Mucosa of descending colon (tissue), 3 donors: ENCODE results near the gene RNASE1. TPM values are rescaled to one million over a fixed set of nuclear protein-coding genes. Genes with fewer than 3 reads are reported as not detected.

Source experiments
- ATAC-seq: fragments of 200-7000 bp; cut with Tn5 transposase; one replicate; pipeline ENCODE4 v1.9.1; 2020; ENCODE audit warnings: mild to moderate bottlenecking, moderate library complexity
- DNase-seq, 3 donors: peaks; one replicate each; pipeline ENCODE4 v3.0.0-alpha.2; 2020
- H3K36me3 ChIP-seq: fragments of 200-600 bp; one replicate; pipeline ENCODE4 v1.8.0; 2021; ENCODE audit warnings: low read depth, mild to moderate bottlenecking
- H3K4me1 ChIP-seq: fragments of 200-600 bp; one replicate; pipeline ENCODE4 v1.8.0; 2021; ENCODE audit warnings: low read depth, mild to moderate bottlenecking
- H3K4me3 ChIP-seq: fragments of 200-600 bp; one replicate; pipeline ENCODE4 v1.8.0; 2021; ENCODE audit warnings: mild to moderate bottlenecking
- H3K9me3 ChIP-seq: fragments of 200-600 bp; one replicate; pipeline ENCODE4 v1.8.0; 2021; ENCODE audit warnings: mild to moderate bottlenecking
- intact Hi-C, 2 donors: fragments of 100-400 bp; cut with DNase I in 1 of 2; cut with micrococcal nuclease in 1 of 2; formaldehyde crosslinking; loops; one replicate each; pipeline versions ENCODE4 v1.11.0 to v1.11.1; 2022; cut with DNase I, micrococcal nuclease
- long read RNA-seq, 2 donors: library from polyadenylated mRNA; unstranded; transcript quantifications; one replicate each; pipeline ENCODE4 v2.0.0, GENCODE V29; 2019 to 2021
- total RNA-seq, 3 donors: library from RNA; stranded (reverse); fragmentation: NEBNext Ultra II Directional in 2 of 3; extraction: Animal tissue kit (Norgen Biotek cat#: 25700) in 2 of 3; gene quantifications; one replicate each; pipeline versions ENCODE4 v1.2.1 to v1.2.4, GENCODE V29; 2021 to 2023
- TF ChIP-seq, protein P1 (sequence below): fragments of 200-600 bp; IDR thresholded peaks from one replicate; pipeline ENCODE4 v1.8.0; 2022; ENCODE audit warnings: antibody characterized with exemption, mild to moderate bottlenecking
- donor health status: DM: no; HTN: no; CAD: no; lungs with moderate emphysema.
- donor health status: DM: no; HTN: no; CAD: no.
- donor health status: DM: no; HTN: yes; CAD: no.

The RNASE1 gene
- 100 to 1,000 TPM; 105 to 275 (median 203) TPM for total RNA-seq
- long read RNA-seq, donor 1, transcript RNASE1-202 (2 exons, 1,348 nt) = major isoform, 104 of 233 reads
- long read RNA-seq, donor 1, transcript RNASE1-201 (3 exons, 878 nt) = minor isoform, 16 of 233 reads
- long read RNA-seq, donor 1, transcript RNASE1-203 (3 exons, 769 nt) = minor isoform, 15 of 233 reads
- long read RNA-seq, donor 1, partial matches to known transcripts = 0 of 233 reads
- long read RNA-seq, donor 1, other reads (novel, unspliced or antisense) = 98 of 233 reads
- long read RNA-seq, donor 2, transcript RNASE1-203 (3 exons, 769 nt) = minor isoform, 9 of 164 reads
- long read RNA-seq, donor 2, transcript RNASE1-202 (2 exons, 1,348 nt) = major isoform, 142 of 164 reads
- long read RNA-seq, donor 2, transcript RNASE1-201 (3 exons, 878 nt) = minor isoform, 7 of 164 reads
- long read RNA-seq, donor 2, partial matches to known transcripts = 6 of 164 reads
- long read RNA-seq, donor 2, other reads (novel, unspliced or antisense) = 0 of 164 reads

DNA sequence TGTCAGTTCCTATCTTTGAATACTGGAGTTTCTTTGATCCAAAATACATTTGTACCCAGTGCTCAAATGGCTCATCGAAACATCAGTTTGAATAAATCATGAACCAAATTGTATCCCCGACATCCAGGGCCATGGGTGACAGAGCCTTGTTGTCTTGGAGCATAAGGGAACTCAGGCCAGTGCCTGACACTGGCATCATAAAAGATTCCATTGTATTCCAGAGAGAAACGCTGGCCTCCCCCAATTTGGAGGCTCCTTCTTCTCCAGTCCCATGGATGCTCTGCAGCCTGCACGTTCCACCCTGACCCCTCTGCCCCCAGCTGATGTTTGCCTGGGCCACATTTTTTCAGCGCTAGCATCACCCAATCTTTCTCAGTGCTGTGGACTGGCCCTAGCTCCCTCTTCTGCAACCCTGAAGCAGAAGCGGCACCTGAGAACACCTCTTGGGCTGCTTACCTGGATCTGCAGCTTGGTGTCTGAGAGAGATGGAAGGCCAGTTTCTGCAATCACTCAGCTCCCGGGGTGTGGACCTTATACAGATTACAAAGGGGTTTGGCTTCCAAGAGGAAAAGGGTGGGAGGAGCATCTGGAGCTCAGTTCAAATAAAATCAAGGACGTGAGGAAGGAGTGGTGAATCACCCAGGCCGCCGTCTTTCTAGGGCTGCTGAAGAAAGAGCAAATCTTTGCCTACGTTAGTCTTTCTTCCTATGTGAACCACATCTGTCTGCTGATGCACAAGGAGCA, at the start of gene RNASE1:
RNASE1 (minus strand) TSS at position 504 of the 744 bp plus-strand sequence. CDS start 776 bp downstream, outside the sequence.
- H3K4me3 ChIP-seq = no peak within 1 kb of the TSS
- intact Hi-C loops = no loop called here
- peaks cover 13% of the 10 kb centered on the region for H3K4me1 ChIP-seq
- peak in 2 of 3 donors; percentile 58 to 84 for DNase-seq
- TF ChIP-seq, protein P1, sequence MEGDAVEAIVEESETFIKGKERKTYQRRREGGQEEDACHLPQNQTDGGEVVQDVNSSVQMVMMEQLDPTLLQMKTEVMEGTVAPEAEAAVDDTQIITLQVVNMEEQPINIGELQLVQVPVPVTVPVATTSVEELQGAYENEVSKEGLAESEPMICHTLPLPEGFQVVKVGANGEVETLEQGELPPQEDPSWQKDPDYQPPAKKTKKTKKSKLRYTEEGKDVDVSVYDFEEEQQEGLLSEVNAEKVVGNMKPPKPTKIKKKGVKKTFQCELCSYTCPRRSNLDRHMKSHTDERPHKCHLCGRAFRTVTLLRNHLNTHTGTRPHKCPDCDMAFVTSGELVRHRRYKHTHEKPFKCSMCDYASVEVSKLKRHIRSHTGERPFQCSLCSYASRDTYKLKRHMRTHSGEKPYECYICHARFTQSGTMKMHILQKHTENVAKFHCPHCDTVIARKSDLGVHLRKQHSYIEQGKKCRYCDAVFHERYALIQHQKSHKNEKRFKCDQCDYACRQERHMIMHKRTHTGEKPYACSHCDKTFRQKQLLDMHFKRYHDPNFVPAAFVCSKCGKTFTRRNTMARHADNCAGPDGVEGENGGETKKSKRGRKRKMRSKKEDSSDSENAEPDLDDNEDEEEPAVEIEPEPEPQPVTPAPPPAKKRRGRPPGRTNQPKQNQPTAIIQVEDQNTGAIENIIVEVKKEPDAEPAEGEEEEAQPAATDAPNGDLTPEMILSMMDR = no peak
- peak; percentile 92 for ATAC-seq
- no peaks in the 10 kb centered on the region for H3K36me3 ChIP-seq
- H3K9me3 ChIP-seq = no peaks in the 10 kb centered on the region

DNA sequence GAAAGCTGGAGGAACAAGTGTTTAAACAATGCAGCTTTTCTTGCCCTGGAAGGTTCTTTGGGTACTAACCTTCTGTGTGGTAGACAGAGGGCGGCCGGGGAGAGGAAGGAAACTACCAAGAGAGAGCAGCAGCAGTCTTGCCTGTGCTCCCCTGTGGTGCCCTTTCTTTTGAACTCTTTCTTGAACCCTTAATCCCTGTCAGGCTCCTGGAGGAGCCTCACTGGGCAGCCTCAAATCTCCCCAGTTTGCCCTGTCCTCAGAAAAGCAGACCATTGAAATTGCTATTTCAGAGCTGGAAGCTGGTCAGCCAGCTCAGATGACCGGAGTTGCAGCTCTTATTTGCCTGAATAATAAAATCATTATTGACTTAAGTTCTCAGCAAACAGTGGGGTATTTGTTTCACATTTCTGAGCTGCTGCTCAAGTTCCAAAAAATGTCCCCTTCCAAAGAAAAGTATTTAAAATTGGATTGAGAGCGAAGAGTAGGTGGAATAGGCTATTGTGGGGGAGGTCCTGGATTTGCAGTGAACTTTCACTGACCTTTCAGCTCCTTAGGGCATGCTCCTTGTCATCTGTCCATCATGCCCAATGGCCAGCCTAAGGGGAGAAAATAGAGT, 46.4 kb upstream of the RNASE1 start:
- Histone ChIP-seq H3K36me3 (no peaks in the 10 kb centered on the region), H3K4me3 (no peak overlapping the region), H3K4me1 (no peaks in the 10 kb centered on the region), H3K9me3 (no peaks in the 10 kb centered on the region)
- intact Hi-C loops = no loop called here
- no peak for ATAC-seq
- no peak for DNase-seq
- TF ChIP-seq, protein P1 = no peak

DNA sequence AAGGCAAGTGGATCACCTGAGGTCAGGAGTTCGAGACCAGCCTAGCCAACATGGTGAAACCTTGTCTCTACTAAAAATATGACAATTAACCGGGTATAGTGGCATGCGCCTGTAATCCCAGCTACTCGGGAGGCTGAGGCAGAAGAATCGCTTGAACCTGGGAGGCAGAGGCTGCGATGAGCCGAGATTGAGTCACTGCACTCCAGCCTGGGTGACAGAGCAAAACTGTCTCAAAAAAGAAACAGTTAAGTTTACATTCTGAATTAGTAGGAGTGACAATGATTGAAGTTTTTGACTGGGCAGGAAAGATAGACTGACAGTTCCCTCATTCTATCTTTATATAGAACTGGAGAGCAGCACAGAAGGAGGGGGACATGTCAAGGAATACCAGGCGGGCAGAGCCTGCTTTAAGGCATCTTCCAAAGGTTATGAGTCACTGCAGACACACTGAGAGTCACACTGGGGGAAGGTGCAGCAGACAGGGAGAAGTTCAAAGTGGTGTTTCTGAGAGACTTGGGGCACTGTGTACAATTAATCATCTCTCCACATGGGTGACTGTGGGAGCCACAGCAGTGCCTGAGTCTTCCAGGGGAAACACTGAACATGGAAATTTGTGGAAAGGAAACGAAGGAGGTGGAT, 45.8 kb upstream of the RNASE1 start:
- Histone ChIP-seq H3K4me1 (no peaks in the 10 kb centered on the region), H3K9me3 (no peaks in the 10 kb centered on the region), H3K36me3 (no peaks in the 10 kb centered on the region), H3K4me3 (no peak overlapping the region)
- ATAC-seq (peak; percentile 53), DNase-seq (no peak)
- intact Hi-C loops = no loop called here
- TF ChIP-seq, protein P1 = no peak

DNA sequence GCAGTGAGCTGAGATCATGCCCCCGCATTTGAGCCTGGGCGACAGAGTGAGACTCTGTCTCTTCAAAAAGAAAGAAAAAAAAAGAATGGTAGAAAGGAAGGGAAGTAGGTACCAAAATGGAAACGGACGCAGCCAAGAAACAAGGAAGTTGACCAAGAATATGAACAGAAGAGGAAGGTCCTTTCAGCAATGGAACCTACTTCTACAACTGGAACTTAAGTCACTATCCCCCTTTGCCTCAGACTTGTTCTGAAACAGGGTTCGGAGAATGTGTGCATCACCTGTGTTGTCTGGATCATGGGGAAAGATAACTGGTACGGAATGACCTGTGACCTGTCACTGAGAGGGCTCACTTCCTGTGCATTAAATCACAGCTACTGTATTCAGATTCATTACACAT, 43.9 kb upstream of the RNASE1 start:
- no peak overlapping the region for H3K4me3 ChIP-seq
- H3K36me3 ChIP-seq = no peaks in the 10 kb centered on the region
- TF ChIP-seq, protein P1 = no peak
- ATAC-seq (no peak), DNase-seq (no peak)
- H3K4me1 ChIP-seq = no peaks in the 10 kb centered on the region
- intact Hi-C loops = no loop called here
- no peaks in the 10 kb centered on the region for H3K9me3 ChIP-seq

DNA sequence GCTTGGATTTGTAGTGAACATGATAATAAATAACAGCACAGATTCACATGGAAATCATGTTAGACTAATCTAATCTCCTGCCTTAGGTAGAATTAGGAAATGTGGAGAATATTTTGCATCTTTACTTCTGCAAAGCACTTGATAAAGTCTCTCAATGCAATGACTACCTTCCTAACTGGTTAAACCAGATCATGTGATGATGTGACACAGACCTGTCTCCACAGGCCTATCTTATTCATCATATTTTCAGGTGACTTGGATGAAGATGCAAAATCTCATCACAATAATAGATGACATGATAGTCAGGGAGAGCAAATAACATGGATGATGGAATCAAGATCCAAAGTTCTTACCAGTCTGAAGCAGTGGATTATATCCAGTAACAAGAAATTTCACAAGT, 38.5 kb upstream of the RNASE1 start:
- intact Hi-C loops = no loop called here
- DNase-seq (no peak), ATAC-seq (no peak)
- TF ChIP-seq, protein P1 = no peak
- Histone ChIP-seq H3K4me3 (no peak overlapping the region), H3K36me3 (no peaks in the 10 kb centered on the region), H3K4me1 (no peaks in the 10 kb centered on the region), H3K9me3 (no peaks in the 10 kb centered on the region)
